Astrocyte (in vitro differentiated cells and primary cell): ENCODE data around the gene IFNA17.

Experiments used
- EZH2 ChIP-seq: IDR thresholded peaks from 2 replicates; pipeline ENCODE4 v1.6.1; 2012; ENCODE audit warnings: mild to moderate bottlenecking, low read length, inconsistent platforms; ENCODE audit not compliant: insufficient read depth
- TF ChIP-seq, protein P1 (sequence below): IDR thresholded peaks from 2 replicates; pipeline ENCODE4 v1.5.1; 2011; ENCODE audit warnings: low read depth, mild to moderate bottlenecking, inconsistent platforms, low read length, moderate library complexity; ENCODE audit not compliant: insufficient read depth

DNA sequence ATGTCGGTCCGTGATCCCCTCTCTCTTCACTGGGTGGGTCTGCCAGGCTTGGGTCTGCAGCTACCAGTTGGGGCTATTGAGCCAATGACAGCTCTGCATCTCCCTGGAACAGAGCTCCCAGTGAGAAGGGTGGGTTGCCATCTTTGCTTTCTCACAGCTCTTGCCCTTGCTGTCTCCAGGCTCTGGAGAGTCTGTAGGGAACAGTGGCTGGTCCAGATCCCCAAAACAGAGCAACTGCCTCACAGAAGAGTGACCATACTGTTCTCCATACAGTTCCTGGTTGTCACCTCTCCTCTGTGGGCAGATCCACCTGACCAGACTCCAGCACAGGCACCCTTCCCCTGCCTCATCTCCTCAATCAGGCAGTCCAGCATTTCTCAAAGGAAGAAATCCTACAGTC is 5.2 kb upstream of the IFNA17 start:
- TF ChIP-seq, protein P1, sequence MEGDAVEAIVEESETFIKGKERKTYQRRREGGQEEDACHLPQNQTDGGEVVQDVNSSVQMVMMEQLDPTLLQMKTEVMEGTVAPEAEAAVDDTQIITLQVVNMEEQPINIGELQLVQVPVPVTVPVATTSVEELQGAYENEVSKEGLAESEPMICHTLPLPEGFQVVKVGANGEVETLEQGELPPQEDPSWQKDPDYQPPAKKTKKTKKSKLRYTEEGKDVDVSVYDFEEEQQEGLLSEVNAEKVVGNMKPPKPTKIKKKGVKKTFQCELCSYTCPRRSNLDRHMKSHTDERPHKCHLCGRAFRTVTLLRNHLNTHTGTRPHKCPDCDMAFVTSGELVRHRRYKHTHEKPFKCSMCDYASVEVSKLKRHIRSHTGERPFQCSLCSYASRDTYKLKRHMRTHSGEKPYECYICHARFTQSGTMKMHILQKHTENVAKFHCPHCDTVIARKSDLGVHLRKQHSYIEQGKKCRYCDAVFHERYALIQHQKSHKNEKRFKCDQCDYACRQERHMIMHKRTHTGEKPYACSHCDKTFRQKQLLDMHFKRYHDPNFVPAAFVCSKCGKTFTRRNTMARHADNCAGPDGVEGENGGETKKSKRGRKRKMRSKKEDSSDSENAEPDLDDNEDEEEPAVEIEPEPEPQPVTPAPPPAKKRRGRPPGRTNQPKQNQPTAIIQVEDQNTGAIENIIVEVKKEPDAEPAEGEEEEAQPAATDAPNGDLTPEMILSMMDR, result no peak
- TF ChIP-seq EZH2, result no peak
